Fibroblast of skin of scalp (primary cell): Measurements from ENCODE around the gene PDE4D.
"Not testable (repeated sequence)": the region's sequence is repeated elsewhere in the genome, so short reads cannot be mapped to it uniquely, and the experiment has no call there.

Source experiments
- DNase-seq: peaks from one replicate; pipeline ENCODE4 v3.0.0-alpha.2; 2013

Gene PDE4D

DNA sequence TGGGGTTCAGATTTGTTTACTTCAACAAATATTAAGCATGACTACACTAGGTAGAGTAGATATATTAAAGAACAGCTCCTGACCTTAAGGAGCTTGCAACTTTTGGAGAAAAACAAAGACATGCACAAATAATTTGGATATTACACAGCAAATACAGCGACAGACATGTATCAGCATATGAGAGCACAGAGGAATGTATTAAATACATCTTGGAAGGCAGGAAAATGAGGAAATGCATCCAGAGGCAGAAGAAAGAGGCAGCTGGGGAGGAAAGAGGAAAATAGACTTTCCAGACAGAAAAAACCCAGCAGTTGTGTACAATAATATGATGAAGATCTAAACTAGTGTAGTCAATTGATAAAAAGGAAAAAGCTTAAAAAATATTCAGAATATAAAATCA lies 392.2 kb downstream of the PDE4D start:
- no peak for DNase-seq

GRCh38 chr5:59500014-59500413 lies 393.5 kb downstream of the PDE4D start:
- DNase-seq: no peak

- DNase-seq: no peak
These were observed 396.3 kb downstream of the PDE4D start for GRCh38 chr5:59497207-59497606.

DNA sequence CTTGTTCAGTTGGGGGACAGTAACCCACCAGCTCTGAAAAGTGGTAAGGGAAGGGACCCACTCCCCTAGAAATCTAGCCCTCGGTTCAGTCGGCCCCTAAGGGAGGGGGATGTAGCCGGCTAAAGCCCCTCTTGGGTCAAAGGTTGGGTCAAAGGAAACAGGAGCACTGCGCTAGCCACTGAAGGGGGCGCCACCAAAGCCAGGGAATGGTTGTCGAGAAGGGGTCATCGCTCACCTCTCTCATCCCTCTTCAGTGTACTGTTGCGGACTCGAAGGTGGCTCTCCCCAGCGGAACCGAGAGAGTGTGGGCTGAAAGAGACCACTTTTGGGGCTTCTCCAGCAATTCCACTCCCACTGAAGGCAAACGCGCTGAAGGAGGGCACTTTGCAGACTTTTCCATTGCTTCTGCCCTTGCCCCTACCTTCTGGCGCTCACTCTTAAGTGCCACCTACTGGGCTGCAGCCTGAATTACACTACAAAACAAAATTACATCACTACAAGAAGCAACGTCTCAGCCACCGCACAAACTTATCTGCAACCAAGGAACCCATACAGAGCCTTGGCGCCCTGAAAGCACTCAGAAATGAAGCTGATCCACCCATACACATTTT lies 396.9 kb downstream of the PDE4D start:
- DNase-seq: peak; percentile 12

DNA sequence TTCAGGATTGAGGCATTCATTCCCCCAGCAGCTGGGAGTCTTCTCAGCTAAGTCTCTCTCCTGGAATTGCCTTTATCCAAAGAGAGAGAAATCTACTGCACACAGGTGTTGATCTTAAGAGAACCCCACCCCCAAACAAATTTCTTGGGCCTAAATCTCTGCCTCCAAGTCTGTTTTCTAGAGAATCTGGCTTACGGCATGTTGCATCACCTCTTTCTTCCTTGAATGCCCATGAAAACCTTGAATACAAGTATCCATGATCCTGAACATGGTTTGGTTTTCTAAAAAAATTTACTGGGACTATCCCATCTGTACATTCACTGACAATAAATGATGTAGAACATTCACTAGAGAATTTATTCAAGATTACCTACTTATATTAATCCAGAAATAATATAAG lies 401.6 kb downstream of the PDE4D start:
- peak; percentile 37 for DNase-seq

- DNase-seq: no peak
These were observed 404.0 kb downstream of the PDE4D start for GRCh38 chr5:59489551-59489950.

GRCh38 chr5:59487772-59488729 lies 405.5 kb downstream of the PDE4D start:
- peak; percentile 28 for DNase-seq

DNA sequence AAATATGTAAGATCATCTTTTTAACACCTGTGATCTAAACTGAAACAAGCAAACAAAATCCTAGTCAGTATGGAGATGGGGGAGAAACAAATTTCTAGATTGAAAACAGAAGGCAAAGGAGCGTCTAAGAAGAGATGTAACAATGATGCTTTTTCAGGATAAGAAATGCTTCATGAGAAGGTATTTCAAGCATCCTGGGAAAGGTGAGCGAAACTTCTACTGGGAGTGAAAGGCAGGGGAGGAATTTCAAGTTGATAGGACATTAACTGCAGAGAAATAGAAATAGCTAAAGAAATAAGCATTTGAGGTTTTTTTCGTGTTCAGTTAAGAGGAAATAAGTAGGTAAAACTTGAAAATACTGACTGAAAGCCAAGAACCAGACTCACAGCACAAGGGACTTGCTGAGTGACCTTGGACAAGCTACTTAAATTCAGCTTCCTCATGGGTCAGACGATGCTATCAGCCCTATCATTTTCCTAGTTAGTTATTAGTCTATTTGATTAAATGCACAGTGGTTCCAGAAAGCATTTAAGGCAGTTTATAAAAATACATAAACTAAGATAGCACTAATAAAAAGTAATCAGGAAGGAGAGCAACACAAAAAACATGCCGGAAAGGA lies 406.3 kb downstream of the PDE4D start:
- DNase-seq: no peak

DNA sequence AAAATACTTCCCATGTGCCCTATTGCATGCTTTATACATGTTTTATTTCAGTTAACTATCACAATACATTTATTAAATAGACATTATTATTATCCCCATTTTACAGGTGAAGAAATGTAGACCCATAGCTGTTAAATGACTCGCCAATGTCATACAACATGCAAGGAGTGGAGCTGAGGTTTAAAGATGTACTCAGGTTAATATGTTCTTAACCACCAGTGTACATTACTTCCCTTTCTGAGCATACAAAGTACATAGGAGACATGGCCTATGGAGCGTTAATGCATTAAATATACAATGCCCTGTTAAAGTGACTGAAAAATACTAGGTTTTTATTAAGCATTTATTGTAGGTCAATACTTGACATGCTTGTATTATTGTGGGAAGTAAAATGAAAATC lies 407.0 kb downstream of the PDE4D start:
- DNase-seq: no peak

DNA sequence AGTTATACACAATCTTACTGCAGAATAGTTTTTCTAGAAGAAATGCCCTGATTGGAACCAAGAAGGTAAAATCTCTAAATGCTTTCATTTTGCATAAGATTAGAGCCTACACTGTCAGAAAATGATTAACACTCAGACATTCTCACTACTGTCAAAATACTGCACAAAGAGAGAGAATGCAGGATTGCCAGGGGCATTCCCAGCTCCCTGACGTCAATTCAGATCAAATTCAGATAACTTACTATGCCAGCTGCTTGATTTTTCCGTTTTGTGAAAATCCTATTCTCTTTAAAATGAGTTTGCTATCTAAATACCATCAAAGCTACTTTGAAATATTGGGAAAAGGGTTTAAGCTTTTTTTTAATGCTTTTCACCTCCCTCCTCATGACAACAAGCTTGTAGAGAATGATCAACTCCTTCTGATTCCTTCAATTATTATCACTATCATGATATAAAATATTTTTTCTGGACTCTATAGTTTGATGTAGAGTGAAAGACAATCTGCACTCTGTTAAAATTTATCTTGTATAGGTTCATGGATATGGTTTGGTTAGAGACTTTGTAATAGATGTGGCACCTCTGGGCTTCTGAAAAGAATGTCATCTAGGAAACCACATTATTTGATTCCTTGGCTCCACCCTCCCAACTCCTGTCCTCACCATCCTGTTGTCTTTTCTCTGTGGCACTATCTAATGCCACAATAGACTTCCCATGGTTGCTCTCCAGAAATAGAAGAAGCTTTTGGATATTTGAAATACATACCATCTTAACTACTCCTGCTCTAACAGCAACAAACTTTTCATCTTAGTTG lies 407.7 kb downstream of the PDE4D start:
- DNase-seq: peak; percentile 16

GRCh38 chr5:59485107-59485506 lies 408.4 kb downstream of the PDE4D start:
- peak; percentile 29 for DNase-seq

DNA sequence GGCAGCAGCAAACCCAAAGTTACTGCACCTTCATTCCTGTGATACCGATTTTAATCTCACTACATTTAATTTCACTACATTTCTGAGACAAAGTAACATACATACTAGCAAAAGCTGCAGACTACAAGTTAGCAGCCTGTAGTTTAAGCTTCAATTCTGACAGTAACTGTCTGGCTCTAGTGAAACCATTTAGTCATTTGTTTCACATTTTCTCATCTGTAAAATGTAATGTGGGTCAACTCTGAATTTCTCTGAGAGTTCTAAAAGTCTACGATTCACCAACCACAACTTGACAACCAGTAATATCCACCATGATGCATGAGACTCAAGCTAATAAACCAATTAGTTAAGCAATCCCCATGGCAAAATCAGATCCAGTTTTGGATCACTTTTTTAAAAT lies 408.9 kb downstream of the PDE4D start:
- DNase-seq: no peak

- peak; percentile 72 for DNase-seq
These were observed 409.5 kb downstream of the PDE4D start for GRCh38 chr5:59483971-59484472.

DNA sequence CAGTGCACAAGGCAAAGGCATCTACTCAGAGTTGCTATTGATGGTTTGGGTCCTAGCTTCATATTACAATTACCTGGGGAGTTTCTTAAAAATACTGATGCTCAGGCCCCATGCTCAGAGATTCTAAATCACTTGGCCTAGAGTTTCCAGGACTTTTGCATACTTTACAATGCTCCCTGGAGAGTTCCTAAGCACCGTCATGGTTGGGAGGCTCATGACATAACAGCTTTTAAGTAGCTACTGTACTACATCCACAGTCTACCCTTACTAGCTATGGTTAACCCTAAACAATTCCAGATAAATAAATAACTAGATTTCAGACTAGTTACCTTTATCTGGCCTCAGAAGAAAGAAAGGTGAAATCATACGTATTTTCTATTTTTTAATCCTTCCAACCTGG lies 414.4 kb downstream of the PDE4D start:
- no peak for DNase-seq

- no peak for DNase-seq
These were observed 419.2 kb downstream of the PDE4D start for GRCh38 chr5:59474324-59474723.

- DNase-seq: no peak
These were observed 419.9 kb downstream of the PDE4D start for GRCh38 chr5:59473611-59474010.

- DNase-seq: no peak
These were observed 422.1 kb downstream of the PDE4D start for GRCh38 chr5:59471463-59471862.

DNA sequence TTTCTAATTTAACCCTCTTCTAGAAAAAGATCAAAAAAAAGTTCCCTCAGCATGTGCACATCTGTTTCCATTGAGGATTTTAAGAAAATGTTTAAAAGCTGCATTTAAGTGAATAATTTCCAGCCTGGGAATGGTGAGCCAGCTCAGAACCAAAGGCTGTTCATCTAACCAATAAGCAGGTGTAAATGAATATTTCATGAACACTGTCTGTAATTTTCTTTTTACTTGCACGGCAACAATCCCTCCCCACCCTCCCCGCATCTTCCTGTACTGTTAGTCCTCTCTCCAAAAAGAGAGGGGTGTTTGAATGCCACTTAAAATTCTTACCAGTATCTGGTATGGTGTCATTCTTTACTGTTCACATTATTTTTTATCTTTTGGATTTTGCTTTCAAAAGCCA lies 425.6 kb downstream of the PDE4D start:
- DNase-seq: no peak

GRCh38 chr5:59466271-59466670 lies 427.3 kb downstream of the PDE4D start:
- no peak for DNase-seq

- DNase-seq: no peak
These were observed 428.6 kb downstream of the PDE4D start for GRCh38 chr5:59464969-59465368.

GRCh38 chr5:59463618-59464166 lies 429.8 kb downstream of the PDE4D start:
- DNase-seq: not testable (repeated sequence)

GRCh38 chr5:59462956-59463355 lies 430.6 kb downstream of the PDE4D start:
- no peak for DNase-seq
